Measurements from ENCODE around the gene ZBTB22.

DNA sequence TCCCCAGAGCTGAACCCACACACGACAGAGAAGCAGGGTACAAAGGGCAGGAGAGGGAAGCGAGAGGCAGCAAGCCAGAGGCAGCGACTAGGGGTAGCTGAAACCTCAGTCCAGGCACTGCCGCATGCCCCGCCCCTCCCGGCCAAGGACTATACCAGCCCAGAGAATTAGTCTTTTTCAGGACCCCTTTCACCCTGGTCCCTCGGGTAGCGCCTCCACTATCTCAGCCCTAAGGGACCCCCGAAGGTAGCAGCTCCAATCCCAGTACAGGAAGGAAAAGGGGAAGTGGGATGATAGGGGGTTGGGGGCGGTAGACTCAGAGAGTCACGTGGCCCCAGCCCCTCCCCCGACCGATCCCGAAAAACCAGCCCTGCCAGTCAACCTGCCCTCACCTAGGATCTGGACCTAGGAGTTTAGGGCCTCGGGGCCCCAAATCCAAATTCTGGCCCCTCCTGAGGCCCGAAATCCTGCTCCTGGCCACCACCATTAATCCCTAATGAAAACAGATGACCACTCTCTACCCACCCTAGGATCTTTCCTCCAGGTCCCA is 20.1 kb downstream of the ZBTB22 start:
- peak in 2 of 4 experiments; percentile 13 to 19 for TF ChIP-seq CTCF (IDR thresholded peaks at IDR 0.05)
- no peak for TF ChIP-seq POLR2AphosphoS5 (IDR thresholded peaks at IDR 0.05)

Data from prostate gland (tissue), 2 donors.